ENCODE data around the gene METTL6. TPM values are rescaled to one million over a fixed set of nuclear protein-coding genes. Genes with fewer than 3 reads are reported as not detected.
A peak's percentile ranks its signal among the peaks of the same experiment; 100 is the strongest.
"Not testable (repeated sequence)": the region's sequence is repeated elsewhere in the genome, so short reads cannot be mapped to it uniquely, and the experiment has no call there.

Gene METTL6
- total and polyA plus RNA-seq, 10 of the 15 experiments (the other 5 are each of a cell fraction or from before 2014, with no cell fraction given): 13.8 to 29.6 (median 20.8) TPM

GRCh38 chr3:15367059-15367458 is 60.3 kb downstream of the METTL6 start (continued):
- TF ChIP-seq MAX (IDR thresholded peaks at IDR 0.05; ENCODE audit: low read depth, low read length): no peak
- TF ChIP-seq ZNF207 (IDR thresholded peaks at IDR 0.05; ENCODE audit: borderline replicate concordance): no peak
- TF ChIP-seq GATAD2B (conservative IDR thresholded peaks at IDR 0.05; ENCODE audit: low read depth): no peak
- TF ChIP-seq USF2 (IDR thresholded peaks at IDR 0.05; ENCODE audit: borderline replicate concordance, low read depth, low read length): no peak
- no peak for TF ChIP-seq CEBPB (IDR thresholded peaks at IDR 0.05; ENCODE audit: borderline replicate concordance in 1 of 2, low read depth in 2 of 2, low read length in 2 of 2)
- TF ChIP-seq SREBF1 (IDR thresholded peaks at IDR 0.05; ENCODE audit: low read length): no peak
- no peak for TF ChIP-seq NR2F1 (conservative IDR thresholded peaks at IDR 0.05)
- no peak for TF ChIP-seq ZNF384 (IDR thresholded peaks at IDR 0.05; ENCODE audit: borderline replicate concordance, low read depth, low read length)
- peak; percentile 48 for TF ChIP-seq IKZF1 (conservative IDR thresholded peaks at IDR 0.05)
- no peak for TF ChIP-seq WRNIP1 (IDR thresholded peaks at IDR 0.05; ENCODE audit: borderline replicate concordance, low read depth, low read length)

GRCh38 chr3:15364078-15364477 is 63.3 kb downstream of the METTL6 start:
- ChIA-PET CTCF (interaction anchor here (0.7 to 3.8 kb wide), 7 partner anchors 12 to 96 kb away, joined by 3 to 30 read pairs (median 6); no protein-coding TSS in a partner anchor), RAD21 (ENCODE audit: unreplicated experiment) (interaction anchor here (1.0 to 3.7 kb wide), 3 partner anchors 20 to 96 kb away, joined by 4 to 35 read pairs (median 4); no protein-coding TSS in a partner anchor), POLR2A (interaction anchor here (0.6 kb wide), 1 partner anchor 12 kb away, joined by 3 read pairs; no protein-coding TSS in a partner anchor), SMC1A (ENCODE audit: uncharacterized antibody, unreplicated experiment) (interaction anchor here (1.0 to 3.9 kb wide), 7 partner anchors 8 to 97 kb away, joined by 5 to 49 read pairs (median 7); no protein-coding TSS in a partner anchor)
- not testable (repeated sequence) for H4K20me1 ChIP-seq (ENCODE audit: control insufficient read depth, insufficient read depth); H3K4me2 ChIP-seq (ENCODE audit: control insufficient read depth, insufficient read depth); H3K4me3 ChIP-seq; H3K27me3 ChIP-seq (replicated peaks in 1 of 2; ENCODE audit: control insufficient read depth in 2 of 2, insufficient read depth in 2 of 2, low read length in 1 of 2); H3K36me3 ChIP-seq (ENCODE audit: control insufficient read depth in 2 of 2, insufficient read depth in 2 of 2, low read length in 1 of 2); ATAC-seq; DNase-seq (ENCODE audit: low read depth, low spot score); H3K27ac ChIP-seq (ENCODE audit: control insufficient read depth, insufficient read depth); H3K9ac ChIP-seq (ENCODE audit: control insufficient read depth, insufficient read depth, low read length); FAIRE-seq; H3K9me3 ChIP-seq (replicated peaks; ENCODE audit: control insufficient read depth, insufficient read depth, low read length); H2AFZ ChIP-seq (ENCODE audit: control insufficient read depth, low read depth, low read length); BruUV-seq (replicated peaks); H3K79me2 ChIP-seq (ENCODE audit: control insufficient read depth, insufficient read depth, low read length)
- 84% methylated on average over 6 of the region's 6 CpGs for WGBS (ENCODE audit: insufficient coverage, insufficient replicate concordance, low lambda C conversion rate, missing lambda C conversion rate)
- in situ Hi-C loops (cut with MboI): loop anchor here (25.0 kb wide), 2 partner anchors 1148 to 1548 kb away; partner anchors contain the start of gene RFTN1
- intact Hi-C loops (cut with micrococcal nuclease; ENCODE audit: unreplicated experiment): loop anchor here (5.0 kb wide), 1 partner anchor 1148 kb away; the partner anchor contains the start of gene RFTN1
- H3K4me1 ChIP-seq (ENCODE audit: control insufficient read depth, insufficient read depth, low read length): peaks cover 43% of the 10 kb centered on the region
